ENCODE results near the gene CXADR. TPM values are rescaled to one million over a fixed set of nuclear protein-coding genes. Genes with fewer than 3 reads are reported as not detected.
"Not testable (repeated sequence)": the region's sequence is repeated elsewhere in the genome, so short reads cannot be mapped to it uniquely, and the experiment has no call there.

The CXADR gene
- total RNA-seq, 1 donor from 2014 or later = not detected

DNA sequence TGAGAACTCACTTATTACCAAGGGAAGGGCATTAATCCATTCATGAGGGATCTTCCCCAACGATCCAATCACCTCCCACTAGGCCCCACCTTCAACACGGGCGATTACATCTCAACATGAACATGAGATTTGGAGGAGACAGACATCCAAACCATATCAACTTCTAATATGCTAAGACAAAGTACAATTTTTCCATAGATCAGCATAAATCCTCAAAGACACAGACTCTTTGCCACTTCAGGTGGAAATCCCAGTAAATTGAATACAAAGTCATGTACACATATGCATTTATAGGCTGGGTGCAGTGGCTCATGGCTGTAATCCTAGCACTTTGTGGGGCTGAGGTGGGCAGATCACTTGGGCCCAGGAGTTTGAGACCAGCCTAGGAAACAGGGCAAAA is 18.8 kb upstream of the CXADR start:
- H3K27ac Mint-ChIP-seq = no peak overlapping the region
- H3K27me3 Mint-ChIP-seq = peaks cover 9% of the 10 kb centered on the region
- no peaks in the 10 kb centered on the region for H3K36me3 Mint-ChIP-seq (ENCODE audit: low read depth)
- POLR2A ChIA-PET = no interaction called here
- intact Hi-C loops (cut with micrococcal nuclease) = no loop called here
- H3K9me3 Mint-ChIP-seq = no peaks in the 10 kb centered on the region
- TF ChIP-seq, protein P1, sequence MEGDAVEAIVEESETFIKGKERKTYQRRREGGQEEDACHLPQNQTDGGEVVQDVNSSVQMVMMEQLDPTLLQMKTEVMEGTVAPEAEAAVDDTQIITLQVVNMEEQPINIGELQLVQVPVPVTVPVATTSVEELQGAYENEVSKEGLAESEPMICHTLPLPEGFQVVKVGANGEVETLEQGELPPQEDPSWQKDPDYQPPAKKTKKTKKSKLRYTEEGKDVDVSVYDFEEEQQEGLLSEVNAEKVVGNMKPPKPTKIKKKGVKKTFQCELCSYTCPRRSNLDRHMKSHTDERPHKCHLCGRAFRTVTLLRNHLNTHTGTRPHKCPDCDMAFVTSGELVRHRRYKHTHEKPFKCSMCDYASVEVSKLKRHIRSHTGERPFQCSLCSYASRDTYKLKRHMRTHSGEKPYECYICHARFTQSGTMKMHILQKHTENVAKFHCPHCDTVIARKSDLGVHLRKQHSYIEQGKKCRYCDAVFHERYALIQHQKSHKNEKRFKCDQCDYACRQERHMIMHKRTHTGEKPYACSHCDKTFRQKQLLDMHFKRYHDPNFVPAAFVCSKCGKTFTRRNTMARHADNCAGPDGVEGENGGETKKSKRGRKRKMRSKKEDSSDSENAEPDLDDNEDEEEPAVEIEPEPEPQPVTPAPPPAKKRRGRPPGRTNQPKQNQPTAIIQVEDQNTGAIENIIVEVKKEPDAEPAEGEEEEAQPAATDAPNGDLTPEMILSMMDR (IDR thresholded peaks at IDR 0.05) = no peak
- DNase-seq = no peak
- H3K4me1 Mint-ChIP-seq = no peaks in the 10 kb centered on the region
- H3K4me3 Mint-ChIP-seq = no peak overlapping the region
- ATAC-seq (ENCODE audit: low read depth) = no peak
- CTCF ChIA-PET = no interaction called here

DNA sequence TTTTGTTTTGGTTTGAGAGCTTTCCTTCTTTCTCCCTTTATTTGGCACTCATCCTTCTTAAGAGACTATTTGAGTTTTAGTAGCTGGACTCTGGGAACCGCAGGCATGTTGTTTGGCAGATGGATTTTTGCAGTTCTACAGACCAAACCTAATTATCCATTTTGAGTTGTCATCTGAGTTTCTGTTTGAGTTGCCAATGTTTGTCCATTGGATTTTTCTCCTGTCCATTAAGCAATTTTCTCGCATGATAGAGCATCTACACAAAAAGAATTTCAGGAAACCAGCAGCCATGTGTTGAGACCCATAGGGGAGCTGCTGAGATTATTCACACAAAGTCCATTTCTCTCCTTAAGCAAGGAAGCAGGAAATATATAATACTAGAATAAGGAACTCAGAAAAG is 17.2 kb upstream of the CXADR start:
- DNase-seq (no peak), ATAC-seq (ENCODE audit: low read depth) (no peak)
- H3K36me3 Mint-ChIP-seq (ENCODE audit: low read depth) = no peaks in the 10 kb centered on the region
- intact Hi-C loops (cut with micrococcal nuclease) = no loop called here
- H3K4me3 Mint-ChIP-seq = no peak overlapping the region
- H3K27me3 Mint-ChIP-seq = peaks cover 13% of the 10 kb centered on the region
- no peaks in the 10 kb centered on the region for H3K4me1 Mint-ChIP-seq
- H3K9me3 Mint-ChIP-seq = no peaks in the 10 kb centered on the region
- TF ChIP-seq, protein P1 (IDR thresholded peaks at IDR 0.05) = no peak
- no peak overlapping the region for H3K27ac Mint-ChIP-seq
- POLR2A ChIA-PET = no interaction called here
- CTCF ChIA-PET = no interaction called here

- Mint-ChIP-seq H3K4me1 (no peaks in the 10 kb centered on the region), H3K27ac (no peak overlapping the region), H3K9me3 (no peaks in the 10 kb centered on the region), H3K4me3 (no peak overlapping the region), H3K36me3 (ENCODE audit: low read depth) (no peaks in the 10 kb centered on the region), H3K27me3 (peaks cover 15% of the 10 kb centered on the region)
- intact Hi-C loops (cut with micrococcal nuclease) = no loop called here
- no peak for DNase-seq
- ChIA-PET CTCF (no interaction called here), POLR2A (no interaction called here)
- TF ChIP-seq, protein P1 (IDR thresholded peaks at IDR 0.05) = no peak
- ATAC-seq (ENCODE audit: low read depth) = no peak
Measured at GRCh38 chr21:17497316-17497715, 15.5 kb upstream of the CXADR start.

DNA sequence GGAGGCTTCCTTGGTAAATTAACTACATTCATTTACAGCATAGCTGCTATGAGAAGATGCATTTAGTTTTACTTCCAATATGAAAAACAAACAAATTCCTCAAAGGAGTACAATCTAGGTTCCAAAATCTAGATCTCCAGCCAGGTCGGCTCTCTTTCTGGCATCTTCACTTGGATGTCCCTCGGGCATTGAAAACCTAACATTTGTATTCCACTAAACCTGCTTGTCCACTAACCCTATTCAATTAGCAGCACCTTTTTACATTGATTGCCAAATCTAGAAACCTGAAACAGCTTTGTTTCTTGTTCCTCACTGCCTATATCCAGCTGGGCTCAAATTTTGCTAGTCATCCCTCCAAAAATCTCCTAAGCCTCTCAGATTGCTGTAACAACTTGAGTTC is 14.3 kb upstream of the CXADR start:
- H3K4me3 Mint-ChIP-seq = no peak overlapping the region
- H3K27ac Mint-ChIP-seq = no peak overlapping the region
- no peaks in the 10 kb centered on the region for H3K36me3 Mint-ChIP-seq (ENCODE audit: low read depth)
- TF ChIP-seq, protein P1 (IDR thresholded peaks at IDR 0.05) = no peak
- ATAC-seq (ENCODE audit: low read depth) (no peak), DNase-seq (no peak)
- no peaks in the 10 kb centered on the region for H3K4me1 Mint-ChIP-seq
- CTCF ChIA-PET = no interaction called here
- peaks cover 11% of the 10 kb centered on the region for H3K27me3 Mint-ChIP-seq
- intact Hi-C loops (cut with micrococcal nuclease) = no loop called here
- POLR2A ChIA-PET = no interaction called here
- no peaks in the 10 kb centered on the region for H3K9me3 Mint-ChIP-seq

DNA sequence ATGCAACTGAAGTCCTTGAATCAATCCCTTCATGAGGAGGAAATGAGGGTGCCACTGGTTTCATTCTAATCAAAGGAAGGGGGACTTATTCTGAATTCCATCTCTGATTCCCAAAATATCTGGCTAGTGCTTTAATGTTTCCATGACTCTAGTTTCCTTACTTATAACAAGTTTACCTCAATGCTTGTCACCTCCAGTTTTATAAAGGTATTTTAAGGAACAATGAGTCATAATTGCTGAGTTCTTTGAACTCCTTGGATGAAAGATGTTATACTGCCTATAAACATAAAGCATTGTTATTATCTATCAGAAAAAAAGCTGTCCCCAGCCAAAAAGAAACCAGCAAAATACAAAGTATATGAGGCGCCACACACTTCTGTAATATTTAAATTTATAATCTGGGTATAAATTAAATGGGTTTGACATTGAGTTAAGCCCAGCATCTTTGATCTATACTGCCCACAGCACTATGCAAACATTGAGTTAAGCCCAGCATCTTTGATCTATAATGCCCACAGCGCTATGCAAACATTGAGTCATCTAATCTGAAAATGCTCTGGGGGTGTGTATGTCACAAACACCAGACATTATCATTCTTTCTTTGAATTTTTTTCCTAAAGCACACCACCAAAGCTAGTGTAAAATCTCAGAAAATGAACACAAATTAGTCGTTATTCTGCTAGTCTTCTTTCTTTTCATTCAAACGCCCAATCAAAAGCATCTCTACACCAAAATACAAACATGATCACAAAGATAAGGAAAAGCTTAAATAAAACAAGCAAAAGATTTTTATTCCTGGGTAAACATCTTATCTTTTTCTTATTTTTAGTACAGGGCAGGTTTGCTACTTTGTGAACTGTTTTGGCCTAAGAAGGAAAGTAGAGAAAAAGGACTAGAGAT is 11.5 kb upstream of the CXADR start:
- Mint-ChIP-seq H3K4me1 (no peaks in the 10 kb centered on the region), H3K9me3 (no peaks in the 10 kb centered on the region), H3K36me3 (ENCODE audit: low read depth) (no peaks in the 10 kb centered on the region), H3K4me3 (no peak overlapping the region), H3K27me3 (peaks cover 7% of the 10 kb centered on the region), H3K27ac (no peak overlapping the region)
- TF ChIP-seq, protein P1 (IDR thresholded peaks at IDR 0.05) = no peak
- DNase-seq = no peak
- no peak for ATAC-seq (ENCODE audit: low read depth)
- CTCF ChIA-PET = no interaction called here
- intact Hi-C loops (cut with micrococcal nuclease) = no loop called here
- POLR2A ChIA-PET = no interaction called here

- H3K4me1 Mint-ChIP-seq; CTCF ChIA-PET; H3K27me3 Mint-ChIP-seq; POLR2A ChIA-PET; H3K27ac Mint-ChIP-seq; DNase-seq; ATAC-seq (ENCODE audit: low read depth); H3K9me3 Mint-ChIP-seq; H3K36me3 Mint-ChIP-seq (ENCODE audit: low read depth); intact Hi-C loops (cut with micrococcal nuclease); H3K4me3 Mint-ChIP-seq: not testable (repeated sequence)
Measured at GRCh38 chr21:17502985-17503384, 9.9 kb upstream of the CXADR start.
